Raji (cell line): ENCODE results near the gene HEXD.

ENCODE experiments used
- POLR2A ChIP-seq: IDR thresholded peaks from 2 replicates; pipeline ENCODE4 v1.6.1; 2011; ENCODE audit warnings: low read depth, low read length, control low read depth; ENCODE audit not compliant: insufficient read depth

The HEXD gene

DNA sequence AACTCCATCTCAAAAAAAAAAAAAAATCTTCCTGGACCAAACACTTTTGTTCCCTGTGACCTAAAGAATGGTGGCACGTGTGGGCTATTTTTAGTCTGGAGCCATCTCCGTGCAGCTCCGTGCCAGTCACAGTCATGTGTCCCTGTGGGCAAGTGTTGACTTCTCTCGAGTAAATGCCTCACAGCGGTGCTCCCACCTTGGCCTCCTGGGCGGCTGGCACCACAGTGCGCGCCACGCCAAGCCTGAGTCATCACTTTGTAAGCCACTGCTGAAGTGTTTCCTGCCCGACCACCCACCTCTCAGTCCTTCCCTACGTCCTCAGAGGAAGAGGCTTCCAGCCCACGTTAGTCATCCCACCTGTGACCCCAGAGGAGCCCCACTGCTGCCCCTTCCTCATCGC lies 10.9 kb upstream of the HEXD start:
- TF ChIP-seq POLR2A = no peak

- no peak for TF ChIP-seq POLR2A
These were observed 9.7 kb upstream of the HEXD start for GRCh38 chr17:82408288-82408937.

- TF ChIP-seq POLR2A = no peak
These were observed 9.2 kb upstream of the HEXD start for GRCh38 chr17:82408938-82409318.

DNA sequence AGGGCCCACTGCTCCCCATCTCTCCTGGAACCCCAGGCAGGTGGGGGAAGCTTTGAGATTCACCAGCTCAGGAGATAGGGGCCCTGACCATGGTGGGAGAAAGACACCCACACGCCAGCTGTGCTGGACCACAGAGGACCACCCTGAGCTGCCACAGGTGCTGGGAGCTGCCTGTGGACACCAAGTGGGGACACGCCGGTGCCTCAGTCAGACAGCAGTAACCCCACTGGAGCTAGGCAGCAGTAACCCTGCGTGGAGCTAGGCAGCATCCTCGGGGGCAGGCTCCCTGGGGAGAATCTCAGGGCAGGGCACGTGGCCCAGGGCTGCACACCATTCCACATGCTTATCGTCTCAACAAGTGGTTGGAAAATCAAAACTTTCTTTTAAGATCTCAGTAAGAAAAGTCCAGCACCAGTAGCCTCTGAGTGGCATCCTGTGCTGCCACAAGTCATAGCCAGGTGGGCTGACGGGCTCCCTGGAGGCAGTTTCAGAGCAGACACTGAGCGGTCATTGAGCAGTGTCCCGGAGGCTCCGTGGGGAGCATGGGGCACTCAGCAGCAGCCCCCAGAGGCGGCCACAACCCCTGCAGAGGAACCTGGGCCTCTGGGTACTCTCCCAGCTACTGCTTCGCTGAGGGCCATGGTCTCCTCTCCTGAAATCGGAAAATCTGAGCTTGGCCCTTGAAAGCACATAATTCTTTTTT lies 8.0 kb upstream of the HEXD start:
- TF ChIP-seq POLR2A = no peak

- TF ChIP-seq POLR2A = no peak
These were observed 6.6 kb upstream of the HEXD start for GRCh38 chr17:82411396-82412053.

DNA sequence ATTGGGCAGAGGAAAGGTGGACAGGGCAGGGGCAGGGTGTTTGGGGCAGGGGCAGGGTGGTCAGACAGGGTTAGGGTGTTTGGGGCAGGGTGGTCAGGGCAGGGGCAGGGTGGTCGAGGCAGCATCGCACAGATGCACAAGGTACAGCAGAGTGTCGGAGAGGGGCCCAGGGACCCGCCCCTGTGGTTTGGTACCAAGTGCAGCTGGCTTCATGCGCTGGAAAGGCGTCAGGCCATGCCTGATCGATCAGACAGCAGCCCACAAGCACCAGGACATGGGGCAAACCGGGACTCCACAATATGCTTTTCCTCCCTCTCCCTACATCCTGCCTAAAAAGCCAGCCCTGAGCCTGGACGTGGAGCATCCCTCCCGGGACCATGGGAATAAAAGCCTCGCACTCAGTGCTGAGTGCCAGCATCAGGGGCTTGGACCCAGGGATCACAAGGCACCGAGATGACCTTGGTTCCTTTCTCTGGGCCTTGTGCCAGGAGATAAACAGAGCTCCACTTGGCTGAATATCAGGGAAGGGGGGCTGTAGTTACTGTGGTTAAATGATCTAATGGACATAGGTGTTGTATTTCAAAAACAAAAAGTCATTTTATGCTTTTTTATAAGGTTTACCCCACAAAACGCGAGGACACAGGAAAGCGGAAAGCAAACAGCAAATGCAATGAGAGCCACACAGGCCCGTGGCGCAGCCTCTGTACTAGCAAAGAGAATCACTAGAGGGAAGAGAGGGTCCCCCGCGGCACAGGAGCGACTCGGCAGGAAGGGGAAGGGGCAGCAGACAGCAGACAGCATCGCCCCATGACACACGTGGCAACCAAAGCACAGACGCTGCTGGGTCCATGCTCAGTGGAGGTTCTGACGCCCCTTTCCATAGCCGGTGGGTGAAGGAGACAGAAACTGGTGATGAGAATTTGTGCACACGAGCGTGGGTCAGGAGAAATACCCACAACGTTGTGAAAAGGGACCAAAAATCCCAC lies 5.3 kb upstream of the HEXD start:
- no peak for TF ChIP-seq POLR2A

DNA sequence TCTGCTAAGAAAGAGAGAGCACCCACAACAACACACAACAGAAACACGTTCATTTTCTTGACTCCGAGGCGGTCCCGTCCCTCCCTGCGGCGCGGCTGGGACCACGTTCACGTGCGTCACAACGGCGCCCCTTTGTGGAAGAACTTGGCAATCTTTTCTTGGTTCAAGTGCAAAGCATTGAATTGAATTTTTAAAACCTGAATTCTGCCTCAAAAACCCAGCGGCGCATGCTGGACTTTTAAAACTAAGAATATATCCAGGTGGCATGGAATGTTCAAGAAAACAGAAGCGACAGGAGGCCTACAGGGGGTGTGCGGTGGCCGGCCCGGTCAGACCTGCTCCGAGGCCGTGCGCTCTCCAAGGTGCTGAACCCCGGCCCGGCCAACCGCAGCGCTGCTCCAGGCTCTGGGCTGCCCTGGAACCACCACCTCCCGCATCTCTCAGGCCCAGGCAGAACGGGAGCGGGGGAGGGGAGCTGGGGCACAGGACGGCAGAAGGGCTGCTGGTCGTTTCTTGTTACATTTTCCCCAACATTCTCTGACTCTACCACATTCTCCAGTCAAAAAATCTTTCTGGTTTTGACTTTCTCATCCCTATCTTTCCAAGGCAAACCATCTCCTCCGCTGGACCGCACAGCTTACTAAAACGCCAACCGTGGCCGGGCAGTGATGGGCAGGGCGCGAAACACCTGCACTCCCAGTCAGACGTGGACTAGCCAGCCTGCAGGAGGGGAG lies 3.4 kb upstream of the HEXD start:
- no peak for TF ChIP-seq POLR2A

DNA sequence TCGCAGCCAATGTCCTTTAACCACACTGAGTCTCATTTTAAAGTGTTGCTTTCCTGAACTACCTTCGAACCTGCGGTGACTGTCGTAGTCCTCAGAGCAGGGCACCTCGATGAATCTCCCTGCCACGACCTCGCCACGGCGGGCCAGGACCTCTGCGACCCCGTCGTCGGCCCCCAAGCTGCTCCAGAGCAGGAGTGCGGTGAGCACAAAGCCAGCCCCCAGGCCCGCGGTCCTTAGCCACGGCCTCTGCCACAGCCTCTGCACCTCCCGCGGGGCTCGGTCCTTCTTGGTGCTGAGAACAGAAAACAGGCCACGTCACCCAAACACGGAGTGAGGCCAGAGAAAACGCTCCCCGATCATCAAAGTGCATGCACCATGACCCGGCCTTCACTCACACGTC lies 2.8 kb upstream of the HEXD start:
- no peak for TF ChIP-seq POLR2A

- TF ChIP-seq POLR2A = no peak
These were observed 2.4 kb upstream of the HEXD start for GRCh38 chr17:82415786-82416185.

GRCh38 chr17:82416264-82416663 lies 1.9 kb upstream of the HEXD start:
- no peak for TF ChIP-seq POLR2A

DNA sequence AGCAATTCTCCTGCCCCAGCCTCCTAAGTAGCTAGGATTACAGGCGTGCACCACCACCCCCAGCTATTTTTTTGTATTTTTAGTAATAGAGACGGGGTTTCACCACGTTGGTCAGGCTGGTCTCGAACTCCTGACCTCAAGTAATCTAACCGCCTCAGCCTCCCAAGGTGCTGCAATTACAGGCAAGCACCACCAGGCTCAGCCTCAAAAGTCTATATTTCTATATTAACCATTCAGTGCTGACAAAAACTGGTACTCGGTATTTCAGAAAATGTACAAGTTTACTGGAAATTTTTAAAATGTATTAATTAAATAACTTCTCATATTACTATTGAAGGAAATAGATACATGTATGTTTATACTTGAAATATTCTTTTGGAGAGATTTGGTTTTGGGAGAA lies 1.4 kb upstream of the HEXD start:
- TF ChIP-seq POLR2A = no peak

DNA sequence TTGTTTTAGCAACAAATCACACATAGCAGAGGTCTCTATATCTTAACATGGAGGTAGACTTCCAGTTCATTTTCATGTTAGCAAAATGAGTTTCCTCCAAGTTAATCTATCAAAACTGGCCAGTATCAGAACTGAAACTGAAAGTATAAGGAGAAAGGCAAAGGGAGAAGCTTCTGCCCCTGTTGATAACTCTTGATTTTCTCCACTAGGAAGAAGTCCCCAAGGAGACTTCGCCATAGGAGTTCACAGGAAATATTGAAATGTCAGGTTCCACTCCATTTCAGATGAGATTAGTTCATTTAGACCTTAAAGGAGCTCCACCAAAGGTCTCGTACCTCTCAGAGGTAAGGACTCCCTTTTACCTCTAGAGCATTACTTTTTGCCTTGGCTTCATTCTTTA lies 1.4 kb downstream of the HEXD start:
- TF ChIP-seq POLR2A = no peak

DNA sequence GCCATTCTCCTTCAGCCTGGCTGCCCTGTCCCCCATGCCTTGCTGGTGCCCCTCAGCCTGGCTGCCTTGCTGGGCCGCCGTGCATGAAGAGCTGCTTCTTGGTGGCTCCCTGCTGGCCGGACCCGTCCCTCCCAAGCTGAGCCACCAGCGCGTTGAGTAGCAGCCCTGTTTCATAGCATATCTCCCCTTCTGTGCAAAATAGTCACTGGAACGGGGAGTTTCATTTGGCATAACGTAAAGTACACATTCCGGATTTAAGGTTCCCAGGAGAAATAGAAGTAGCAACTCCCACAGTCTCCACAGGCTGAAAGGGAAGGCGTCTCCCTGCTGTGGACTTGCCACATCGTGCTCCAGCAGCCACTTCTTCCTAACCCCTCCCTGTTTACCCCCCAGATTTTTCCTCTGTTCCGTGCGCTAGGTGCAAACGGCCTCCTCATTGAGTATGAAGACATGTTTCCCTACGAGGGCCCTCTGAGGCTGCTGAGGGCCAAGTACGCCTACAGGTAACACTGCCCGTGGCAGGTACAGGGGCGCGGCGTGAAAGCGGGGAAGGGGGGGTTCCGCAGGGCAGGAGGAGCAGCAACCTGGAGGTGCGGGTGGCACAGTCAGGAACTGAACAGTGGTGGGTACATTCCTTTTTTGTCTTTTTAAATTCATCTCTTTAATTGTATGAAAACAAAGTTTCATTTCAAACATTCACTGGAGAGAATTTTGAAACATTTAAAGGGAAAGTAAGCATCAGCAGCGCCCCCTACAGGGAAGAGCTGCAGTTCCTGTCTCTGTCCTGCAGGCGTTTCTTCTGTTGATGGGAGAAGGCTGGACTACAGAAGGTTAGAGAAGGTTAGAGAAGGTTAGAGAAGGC lies 6.1 kb downstream of the HEXD start:
- TF ChIP-seq POLR2A = no peak

GRCh38 chr17:82424863-82425159 lies 6.7 kb downstream of the HEXD start:
- TF ChIP-seq POLR2A = no peak
